Stimulated activated naive CD8-positive, alpha-beta T cell treated with anti-CD3 and anti-CD28 coated beads, Interleukin-15, Interleukin-2, amounts not matched to agents 100 ng/mL and 50 ng/mL, for 24 hours (primary cell): Measurements from ENCODE around the gene RPLP1.

Source experiments
- H3K27ac Mint-ChIP-seq: one replicate; pipeline ENCODE4 v1.8.0; 2021; ENCODE audit warnings: mild to moderate bottlenecking, mixed read lengths
- H3K27me3 Mint-ChIP-seq: one replicate; pipeline ENCODE4 v1.8.0; 2021; ENCODE audit warnings: mixed read lengths
- H3K36me3 Mint-ChIP-seq: one replicate; pipeline ENCODE4 v1.8.0; 2021; ENCODE audit warnings: low read depth, mixed read lengths
- H3K4me1 Mint-ChIP-seq: one replicate; pipeline ENCODE4 v1.8.0; 2021; ENCODE audit warnings: low read depth, mixed read lengths
- H3K4me3 Mint-ChIP-seq: one replicate; pipeline ENCODE4 v1.8.0; 2021; ENCODE audit warnings: mild to moderate bottlenecking, mixed read lengths
- H3K9me3 Mint-ChIP-seq: one replicate; pipeline ENCODE4 v1.8.0; 2021; ENCODE audit warnings: mixed read lengths

RPLP1 gene

DNA sequence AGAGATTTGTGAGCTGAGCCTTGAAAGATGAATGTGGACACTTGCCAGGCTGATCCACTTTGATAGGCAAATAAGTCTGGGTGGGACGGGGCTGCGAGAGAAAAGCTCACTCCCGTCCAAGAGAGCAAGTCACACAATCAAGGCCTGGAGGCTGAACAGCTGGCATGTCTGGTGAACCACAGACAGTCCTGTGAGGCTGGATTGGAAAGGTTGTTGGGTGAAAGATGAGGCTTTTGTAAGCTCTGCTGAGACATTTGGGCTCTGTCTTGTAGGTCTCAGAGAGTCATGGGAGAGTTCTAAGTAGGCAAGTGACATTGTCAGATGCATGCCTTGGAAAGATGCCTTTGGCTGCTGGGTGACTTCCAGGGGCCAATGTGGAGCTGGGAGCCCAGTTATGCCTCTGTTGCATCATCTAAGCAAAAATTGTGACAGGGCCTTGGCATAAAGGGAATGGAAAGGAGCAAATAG, 38.5 kb downstream of the RPLP1 start:
- no peaks in the 10 kb centered on the region for H3K36me3 Mint-ChIP-seq
- H3K27me3 Mint-ChIP-seq = no peaks in the 10 kb centered on the region
- H3K9me3 Mint-ChIP-seq = no peaks in the 10 kb centered on the region
- H3K4me3 Mint-ChIP-seq = no peak overlapping the region
- H3K27ac Mint-ChIP-seq = no peak overlapping the region
- no peaks in the 10 kb centered on the region for H3K4me1 Mint-ChIP-seq

DNA sequence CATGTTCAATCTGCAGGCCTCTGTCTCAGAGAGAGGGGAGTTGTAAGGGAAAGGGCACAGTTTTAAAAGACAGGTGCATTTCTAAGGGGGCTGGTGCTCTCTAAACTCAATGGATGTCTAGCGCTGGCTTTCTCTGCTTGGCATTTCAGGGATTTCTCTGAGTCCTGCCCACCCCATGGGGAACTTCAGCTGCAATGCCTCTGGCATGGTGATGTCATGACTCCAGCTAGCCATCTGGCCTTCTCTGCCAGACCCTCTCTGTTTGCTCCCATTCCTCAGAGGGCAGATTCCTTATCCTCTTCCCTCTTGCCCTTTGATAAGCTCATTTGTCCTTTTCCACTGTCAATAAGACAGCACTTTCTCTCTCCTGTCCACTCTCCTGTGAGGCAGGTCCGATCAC, 40.8 kb downstream of the RPLP1 start:
- Mint-ChIP-seq H3K9me3 (no peaks in the 10 kb centered on the region), H3K4me3 (no peak overlapping the region), H3K27ac (no peak overlapping the region), H3K4me1 (peaks cover 11% of the 10 kb centered on the region), H3K27me3 (no peaks in the 10 kb centered on the region), H3K36me3 (no peaks in the 10 kb centered on the region)

DNA sequence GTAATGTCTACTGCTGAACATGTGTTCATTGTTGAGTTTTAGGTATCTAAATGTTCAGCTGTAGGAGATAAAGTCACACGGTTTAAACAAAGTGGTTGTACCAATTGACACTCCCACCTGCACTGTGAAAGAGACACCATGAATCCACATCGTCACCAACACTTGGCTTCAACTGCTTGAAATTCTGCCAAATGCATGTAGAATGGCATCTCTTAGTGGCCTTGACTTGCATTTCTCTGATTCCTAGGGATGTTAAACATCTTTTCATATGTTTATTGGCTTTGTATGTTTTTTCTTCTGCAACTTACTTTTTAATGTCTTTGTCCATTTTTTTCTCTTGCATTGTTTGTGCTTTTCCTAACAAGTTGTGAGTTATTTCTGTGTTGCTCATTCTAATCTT, 43.4 kb downstream of the RPLP1 start:
- peaks cover 11% of the 10 kb centered on the region for H3K4me1 Mint-ChIP-seq
- no peak overlapping the region for H3K4me3 Mint-ChIP-seq
- H3K27ac Mint-ChIP-seq = no peak overlapping the region
- H3K36me3 Mint-ChIP-seq = no peaks in the 10 kb centered on the region
- H3K27me3 Mint-ChIP-seq = no peaks in the 10 kb centered on the region
- H3K9me3 Mint-ChIP-seq = no peaks in the 10 kb centered on the region

DNA sequence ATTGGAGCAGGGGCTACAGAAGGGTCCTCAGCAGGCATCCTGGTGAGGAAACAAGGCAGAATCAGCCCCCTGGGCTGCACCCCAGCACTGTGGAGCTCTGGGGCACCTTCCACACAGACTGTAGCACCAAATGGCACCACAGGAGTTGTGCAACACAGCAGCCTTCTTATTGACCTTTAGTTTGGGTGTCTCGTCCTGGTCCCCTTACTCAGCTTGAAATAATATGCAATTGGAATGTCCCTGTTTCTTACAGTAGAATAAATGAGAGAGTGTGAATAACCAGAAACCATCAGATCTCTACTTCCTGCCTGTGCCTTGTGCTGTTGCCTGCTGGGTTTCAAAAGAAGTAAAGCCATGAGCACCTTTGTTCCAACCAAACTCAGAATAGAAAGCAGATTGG, 44.5 kb downstream of the RPLP1 start:
- no peaks in the 10 kb centered on the region for H3K9me3 Mint-ChIP-seq
- no peak overlapping the region for H3K27ac Mint-ChIP-seq
- H3K36me3 Mint-ChIP-seq = no peaks in the 10 kb centered on the region
- no peak overlapping the region for H3K4me3 Mint-ChIP-seq
- no peaks in the 10 kb centered on the region for H3K27me3 Mint-ChIP-seq
- H3K4me1 Mint-ChIP-seq = peaks cover 11% of the 10 kb centered on the region

DNA sequence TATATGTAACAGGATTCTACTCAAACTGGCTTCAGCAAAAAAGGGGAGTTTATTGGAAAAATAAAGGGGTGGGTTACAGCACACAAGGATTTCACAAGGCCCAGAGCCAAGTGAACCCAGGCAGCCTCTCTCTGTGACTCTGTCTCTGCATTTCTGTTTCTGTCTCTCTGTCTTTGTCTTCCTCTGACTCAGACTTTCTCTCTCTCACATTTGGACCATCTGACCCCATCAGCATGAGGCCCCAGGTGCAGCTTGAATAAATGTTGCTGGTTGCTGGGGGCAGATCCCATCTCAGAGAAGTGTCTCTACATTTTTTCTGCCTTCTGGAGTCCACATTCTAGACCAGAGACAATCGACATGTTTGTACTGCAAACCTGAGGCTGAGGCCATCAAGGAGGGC, 45.0 kb downstream of the RPLP1 start:
- no peaks in the 10 kb centered on the region for H3K27me3 Mint-ChIP-seq

DNA sequence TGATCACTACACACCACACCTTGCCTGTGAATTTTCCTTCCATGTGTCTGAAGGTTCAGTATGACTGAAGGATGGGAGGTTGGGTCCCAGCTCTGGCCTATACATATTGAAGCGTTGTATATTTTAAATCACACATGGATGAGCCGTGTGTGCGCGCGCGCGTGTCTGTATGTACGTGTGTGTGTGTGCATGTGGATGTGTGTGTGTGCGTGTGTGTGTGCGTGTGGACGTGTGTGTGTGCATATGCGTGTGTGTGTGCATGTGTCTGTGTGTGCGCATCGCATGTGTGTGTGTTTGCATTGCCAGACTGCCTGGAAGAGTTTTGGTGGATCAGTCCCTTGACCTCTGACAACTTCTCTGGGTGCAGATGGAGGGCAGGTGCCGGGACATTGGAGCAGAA, 45.7 kb downstream of the RPLP1 start:
- Mint-ChIP-seq H3K27me3 (no peaks in the 10 kb centered on the region), H3K4me1 (peaks cover 11% of the 10 kb centered on the region), H3K4me3 (no peak overlapping the region), H3K27ac (no peak overlapping the region), H3K9me3 (no peaks in the 10 kb centered on the region), H3K36me3 (no peaks in the 10 kb centered on the region)

More for the DNA sequence above, 45.0 kb downstream of the RPLP1 start:
- no peak overlapping the region for H3K4me3 Mint-ChIP-seq
- peaks cover 11% of the 10 kb centered on the region for H3K4me1 Mint-ChIP-seq
- no peaks in the 10 kb centered on the region for H3K36me3 Mint-ChIP-seq
- H3K9me3 Mint-ChIP-seq = no peaks in the 10 kb centered on the region
- H3K27ac Mint-ChIP-seq = peak overlapping the region; percentile 31

DNA sequence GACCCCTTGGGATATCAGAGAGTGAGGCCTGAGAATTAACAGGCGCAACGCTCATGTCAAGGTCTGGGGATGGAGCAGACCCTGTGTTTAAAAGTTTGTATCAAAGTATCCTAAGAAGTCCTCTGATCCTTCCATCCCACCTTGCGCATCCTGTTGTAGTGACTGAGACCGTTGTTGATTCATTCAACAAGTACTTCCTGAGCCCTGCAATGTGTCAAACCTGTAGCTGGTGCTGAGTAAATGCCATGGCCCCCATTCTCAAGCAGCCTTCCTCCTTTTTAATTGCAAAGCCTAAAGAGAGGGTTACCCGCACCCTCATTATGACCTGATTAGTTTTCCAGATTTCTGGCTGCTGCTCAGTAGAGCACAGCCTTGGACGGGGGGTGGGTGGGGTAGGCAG, 46.4 kb downstream of the RPLP1 start:
- Mint-ChIP-seq H3K36me3 (no peaks in the 10 kb centered on the region), H3K4me3 (no peak overlapping the region), H3K9me3 (no peaks in the 10 kb centered on the region), H3K4me1 (peaks cover 11% of the 10 kb centered on the region), H3K27ac (no peak overlapping the region), H3K27me3 (no peaks in the 10 kb centered on the region)

DNA sequence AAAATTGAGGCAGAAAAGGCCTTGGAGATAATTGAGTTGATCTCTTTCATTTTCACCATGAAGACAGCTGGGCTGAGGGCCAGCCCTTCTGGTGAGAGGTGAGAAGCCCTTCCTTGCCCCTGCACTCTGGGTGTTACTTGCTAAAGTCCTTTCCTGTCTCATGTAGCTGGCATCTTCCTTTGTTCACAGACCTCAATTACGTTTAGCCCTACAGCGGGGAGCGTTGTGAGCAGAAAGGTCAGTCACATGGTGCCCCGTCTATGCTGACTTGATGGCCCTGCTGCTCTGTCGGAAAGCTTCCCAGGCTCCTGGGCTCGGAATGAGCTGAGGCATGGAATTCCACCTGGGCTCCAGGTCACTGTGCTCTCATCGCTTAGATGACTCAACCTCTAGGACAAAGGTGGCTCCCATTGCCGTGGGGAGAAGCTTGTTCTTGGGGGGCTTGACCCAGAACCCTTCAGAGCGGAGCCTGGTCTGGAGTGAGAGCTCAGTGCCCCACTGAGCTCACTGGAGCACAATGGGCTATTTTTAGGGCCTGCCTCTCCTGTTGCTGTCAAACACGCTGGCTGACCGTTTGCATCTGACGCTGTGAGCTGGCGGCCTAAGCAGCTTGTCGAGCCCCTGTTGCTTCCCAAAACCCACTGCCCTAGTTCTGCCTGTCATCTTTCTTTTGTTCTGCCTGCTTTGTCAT, 47.0 kb downstream of the RPLP1 start:
- Mint-ChIP-seq H3K4me3 (no peak overlapping the region), H3K27ac (no peak overlapping the region), H3K9me3 (no peaks in the 10 kb centered on the region), H3K27me3 (no peaks in the 10 kb centered on the region), H3K4me1 (peaks cover 11% of the 10 kb centered on the region), H3K36me3 (no peaks in the 10 kb centered on the region)

DNA sequence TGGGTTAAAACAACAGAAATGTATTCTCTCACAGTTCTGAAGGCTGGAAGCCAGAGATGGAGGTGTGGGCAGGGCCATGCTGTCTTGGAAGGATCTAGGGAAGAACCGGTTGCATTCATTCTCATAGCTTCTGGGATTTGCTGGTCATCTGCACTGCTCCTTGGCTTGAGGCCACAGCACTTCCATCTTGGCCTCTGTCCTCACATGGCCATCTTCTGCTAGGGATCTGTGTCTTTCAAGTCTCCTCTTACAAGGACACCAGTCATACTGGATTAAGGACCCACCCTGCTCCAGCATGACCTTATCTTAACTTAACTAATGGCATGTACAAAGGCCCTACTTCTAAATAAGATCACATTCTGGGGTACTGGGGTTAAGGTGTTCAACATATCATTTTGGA, 47.7 kb downstream of the RPLP1 start:
- H3K4me1 Mint-ChIP-seq = peaks cover 11% of the 10 kb centered on the region
- no peaks in the 10 kb centered on the region for H3K27me3 Mint-ChIP-seq
- no peaks in the 10 kb centered on the region for H3K36me3 Mint-ChIP-seq
- no peak overlapping the region for H3K27ac Mint-ChIP-seq
- no peak overlapping the region for H3K4me3 Mint-ChIP-seq
- no peaks in the 10 kb centered on the region for H3K9me3 Mint-ChIP-seq

DNA sequence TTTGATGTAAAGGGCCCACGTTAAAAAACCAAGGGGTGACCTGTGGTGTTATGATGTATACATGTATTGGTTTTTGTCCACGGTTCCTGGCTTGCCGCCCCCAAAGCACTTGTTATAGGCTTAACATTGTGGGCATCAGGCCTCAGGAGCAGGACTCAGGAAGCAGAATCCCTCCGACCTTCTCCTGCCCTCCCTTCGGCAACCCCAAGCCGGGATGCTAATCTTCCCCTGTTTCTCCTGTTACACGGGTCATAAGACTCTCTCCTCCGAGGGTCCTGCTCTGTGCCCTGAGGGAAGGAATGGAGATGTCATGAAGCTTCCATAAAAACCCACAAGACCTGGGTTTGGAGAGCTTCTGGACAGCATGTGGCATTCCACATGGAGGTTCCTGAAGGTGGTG, 48.8 kb downstream of the RPLP1 start:
- Mint-ChIP-seq H3K9me3 (no peaks in the 10 kb centered on the region), H3K27me3 (no peaks in the 10 kb centered on the region), H3K36me3 (no peaks in the 10 kb centered on the region), H3K4me1 (peaks cover 11% of the 10 kb centered on the region), H3K27ac (no peak overlapping the region), H3K4me3 (no peak overlapping the region)

DNA sequence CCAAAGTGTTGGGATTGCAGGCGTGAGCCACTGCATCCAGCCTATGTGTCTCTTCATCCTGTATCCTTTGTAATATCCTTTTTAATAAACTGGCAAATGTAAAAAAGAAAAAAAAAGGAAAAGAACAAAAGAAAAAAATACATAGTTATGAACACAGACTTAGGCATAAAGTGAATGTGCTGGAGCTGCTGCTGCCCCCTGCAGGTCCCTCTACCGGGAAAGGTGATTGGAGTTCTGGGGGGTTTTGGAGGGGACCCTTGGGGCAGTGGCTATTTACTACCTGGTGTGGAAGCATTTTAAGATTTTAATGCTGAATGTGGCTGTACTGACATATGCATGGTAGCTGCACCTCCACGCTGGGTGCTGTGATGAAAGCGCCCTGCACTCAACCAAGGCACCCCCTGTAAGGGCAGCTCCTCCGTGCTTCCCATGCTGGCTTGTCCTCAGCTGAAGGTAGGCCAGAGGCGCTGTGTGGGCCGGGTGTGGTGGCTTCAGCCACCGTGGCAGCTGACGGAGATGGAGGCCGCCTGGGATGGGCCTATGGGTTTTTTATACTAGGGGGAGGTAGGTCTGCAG, 49.9 kb downstream of the RPLP1 start:
- Mint-ChIP-seq H3K4me3 (no peak overlapping the region), H3K4me1 (peaks cover 3% of the 10 kb centered on the region), H3K27me3 (no peaks in the 10 kb centered on the region), H3K27ac (no peak overlapping the region), H3K9me3 (no peaks in the 10 kb centered on the region), H3K36me3 (no peaks in the 10 kb centered on the region)

DNA sequence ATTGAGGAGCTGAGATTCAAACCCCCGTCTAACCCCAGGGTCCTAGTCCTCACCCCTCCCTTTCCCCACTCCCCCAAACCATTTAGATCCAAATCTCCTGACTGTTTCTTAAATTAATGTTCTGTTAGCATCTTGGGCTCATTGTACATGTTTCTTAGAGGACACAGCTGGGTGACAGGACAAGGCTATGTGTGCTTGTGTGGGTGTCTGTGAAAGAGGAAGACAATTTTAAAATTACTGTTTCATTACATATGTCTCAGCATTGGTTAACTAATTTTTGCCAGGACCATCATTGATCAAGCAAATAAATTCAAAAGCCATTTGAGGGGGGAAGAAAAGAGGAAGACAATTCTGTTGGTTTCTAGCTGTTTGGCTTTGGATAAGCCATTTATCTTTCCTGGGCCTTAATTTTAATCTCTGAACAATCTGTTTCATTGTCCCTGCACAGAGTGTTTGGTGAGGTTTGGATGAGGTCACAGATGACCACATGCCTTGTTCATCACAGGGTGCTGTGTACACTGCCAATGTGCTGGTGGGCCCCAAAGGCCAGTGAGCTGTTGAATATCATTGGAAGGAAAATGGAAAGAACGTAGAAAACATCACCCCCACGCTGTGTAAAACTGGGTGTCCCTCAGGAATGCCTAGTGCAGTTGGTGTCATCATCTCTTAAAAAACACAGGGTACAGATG, 51.9 kb downstream of the RPLP1 start:
- Mint-ChIP-seq H3K36me3 (no peaks in the 10 kb centered on the region), H3K9me3 (no peaks in the 10 kb centered on the region), H3K27me3 (no peaks in the 10 kb centered on the region), H3K4me1 (peaks cover 7% of the 10 kb centered on the region), H3K27ac (no peak overlapping the region), H3K4me3 (no peak overlapping the region)
